Measurements from ENCODE around the gene ABTB2.

ABTB2 gene

GRCh38 chr11:34261095-34261494 lies 96.7 kb downstream of the ABTB2 start:
- Histone ChIP-seq H3K9me3 (ENCODE audit: control insufficient read depth, low read length) (no peaks in the 10 kb centered on the region), H3K36me3 (ENCODE audit: control insufficient read depth, insufficient read depth, low read length) (no peaks in the 10 kb centered on the region), H3K27ac (ENCODE audit: insufficient read depth, low read length, poor library complexity, severe bottlenecking) (no peak overlapping the region), H3K4me3 (ENCODE audit: insufficient read depth, low read depth, low read length, poor library complexity, severe bottlenecking) (no peak overlapping the region), H3K4me1 (ENCODE audit: control insufficient read depth, insufficient read depth, low read length, poor library complexity, severe bottlenecking) (no peaks in the 10 kb centered on the region), H3K27me3 (replicated peaks; ENCODE audit: control insufficient read depth, insufficient read depth, low read length, poor library complexity, severe bottlenecking) (no peaks in the 10 kb centered on the region)
- no peak for DNase-seq

DNA sequence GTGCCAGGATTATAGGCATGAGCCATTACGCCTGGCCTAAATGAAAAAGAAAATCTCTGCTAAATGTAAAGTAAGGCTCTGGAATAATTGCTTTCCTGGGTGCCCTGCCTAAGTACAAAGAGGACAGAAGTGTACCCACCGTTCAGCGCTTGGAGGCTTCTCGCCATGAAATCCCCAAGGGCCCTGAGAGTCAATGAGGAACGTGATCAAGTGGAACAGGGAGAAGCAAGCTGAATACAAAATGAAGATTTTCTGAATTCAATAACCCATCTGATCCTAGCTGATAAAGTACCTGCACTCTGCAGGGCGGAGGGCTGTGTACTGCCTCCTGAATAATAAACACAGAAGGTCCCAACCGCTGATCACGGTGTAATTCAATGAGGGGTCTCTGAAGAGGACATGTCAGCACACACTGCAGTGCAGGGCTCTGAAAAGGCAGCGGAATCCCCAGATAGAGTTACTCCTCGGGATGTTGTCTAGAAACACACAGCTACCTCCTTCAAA lies 97.7 kb downstream of the ABTB2 start:
- no peak overlapping the region for H3K27ac ChIP-seq (ENCODE audit: insufficient read depth, low read length, poor library complexity, severe bottlenecking)
- H3K4me3 ChIP-seq (ENCODE audit: insufficient read depth, low read depth, low read length, poor library complexity, severe bottlenecking): no peak overlapping the region
- no peaks in the 10 kb centered on the region for H3K4me1 ChIP-seq (ENCODE audit: control insufficient read depth, insufficient read depth, low read length, poor library complexity, severe bottlenecking)
- DNase-seq: no peak
- no peaks in the 10 kb centered on the region for H3K9me3 ChIP-seq (ENCODE audit: control insufficient read depth, low read length)
- no peaks in the 10 kb centered on the region for H3K27me3 ChIP-seq (replicated peaks; ENCODE audit: control insufficient read depth, insufficient read depth, low read length, poor library complexity, severe bottlenecking)
- no peaks in the 10 kb centered on the region for H3K36me3 ChIP-seq (ENCODE audit: control insufficient read depth, insufficient read depth, low read length)

DNA sequence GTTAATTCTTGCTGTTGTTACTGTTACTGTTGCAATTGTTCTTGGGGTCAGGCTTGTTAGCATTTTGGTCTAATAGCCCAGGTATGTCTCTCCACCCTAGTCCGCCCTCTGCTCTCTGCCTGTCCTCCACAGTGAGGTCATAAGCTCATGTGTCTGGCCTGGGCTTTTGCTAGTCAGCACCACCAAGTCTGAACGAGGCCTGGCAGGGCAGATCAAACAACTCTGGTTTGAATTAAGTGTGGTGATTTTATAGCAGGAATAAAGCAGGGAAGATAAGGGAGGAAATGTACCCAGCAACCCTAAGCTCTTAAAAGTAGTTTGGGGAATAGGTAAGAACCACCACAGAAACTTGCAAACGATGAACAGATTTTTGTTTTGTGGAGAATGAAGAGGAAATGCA lies 98.7 kb downstream of the ABTB2 start:
- no peak for DNase-seq
- H3K36me3 ChIP-seq (ENCODE audit: control insufficient read depth, insufficient read depth, low read length): no peaks in the 10 kb centered on the region
- no peak overlapping the region for H3K27ac ChIP-seq (ENCODE audit: insufficient read depth, low read length, poor library complexity, severe bottlenecking)
- no peaks in the 10 kb centered on the region for H3K4me1 ChIP-seq (ENCODE audit: control insufficient read depth, insufficient read depth, low read length, poor library complexity, severe bottlenecking)
- no peaks in the 10 kb centered on the region for H3K27me3 ChIP-seq (replicated peaks; ENCODE audit: control insufficient read depth, insufficient read depth, low read length, poor library complexity, severe bottlenecking)
- H3K9me3 ChIP-seq (ENCODE audit: control insufficient read depth, low read length): no peaks in the 10 kb centered on the region
- H3K4me3 ChIP-seq (ENCODE audit: insufficient read depth, low read depth, low read length, poor library complexity, severe bottlenecking): no peak overlapping the region

GRCh38 chr11:34256626-34257025 lies 101.2 kb downstream of the ABTB2 start:
- Histone ChIP-seq H3K36me3 (ENCODE audit: control insufficient read depth, insufficient read depth, low read length) (no peaks in the 10 kb centered on the region), H3K4me1 (ENCODE audit: control insufficient read depth, insufficient read depth, low read length, poor library complexity, severe bottlenecking) (peaks cover 3% of the 10 kb centered on the region), H3K4me3 (ENCODE audit: insufficient read depth, low read depth, low read length, poor library complexity, severe bottlenecking) (no peak overlapping the region), H3K27ac (ENCODE audit: insufficient read depth, low read length, poor library complexity, severe bottlenecking) (no peak overlapping the region), H3K27me3 (replicated peaks; ENCODE audit: control insufficient read depth, insufficient read depth, low read length, poor library complexity, severe bottlenecking) (no peaks in the 10 kb centered on the region), H3K9me3 (ENCODE audit: control insufficient read depth, low read length) (no peaks in the 10 kb centered on the region)
- DNase-seq: no peak

DNA sequence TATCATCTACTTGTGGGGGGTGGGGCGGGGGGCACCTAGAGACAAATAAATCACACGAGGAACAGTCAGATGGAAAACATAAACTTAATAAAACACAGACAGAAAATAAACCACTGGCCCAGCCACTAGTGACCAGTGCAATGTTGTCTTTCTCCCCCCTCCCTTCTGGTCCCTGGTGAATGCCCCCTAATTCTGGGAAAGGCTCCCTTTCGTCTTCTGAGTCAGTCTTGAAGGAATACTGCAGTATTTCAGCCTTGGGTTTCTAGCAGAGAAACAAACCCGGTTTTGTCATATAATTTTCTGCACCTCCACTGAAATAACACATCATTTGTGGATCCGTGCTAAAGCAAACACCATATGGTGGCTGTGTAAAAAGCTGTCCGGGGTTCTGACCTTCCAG lies 101.7 kb downstream of the ABTB2 start:
- no peak for DNase-seq
- H3K36me3 ChIP-seq (ENCODE audit: control insufficient read depth, insufficient read depth, low read length): no peaks in the 10 kb centered on the region
- no peaks in the 10 kb centered on the region for H3K27me3 ChIP-seq (replicated peaks; ENCODE audit: control insufficient read depth, insufficient read depth, low read length, poor library complexity, severe bottlenecking)
- H3K4me1 ChIP-seq (ENCODE audit: control insufficient read depth, insufficient read depth, low read length, poor library complexity, severe bottlenecking): peaks cover 6% of the 10 kb centered on the region
- H3K4me3 ChIP-seq (ENCODE audit: insufficient read depth, low read depth, low read length, poor library complexity, severe bottlenecking): no peak overlapping the region
- no peaks in the 10 kb centered on the region for H3K9me3 ChIP-seq (ENCODE audit: control insufficient read depth, low read length)
- no peak overlapping the region for H3K27ac ChIP-seq (ENCODE audit: insufficient read depth, low read length, poor library complexity, severe bottlenecking)

DNA sequence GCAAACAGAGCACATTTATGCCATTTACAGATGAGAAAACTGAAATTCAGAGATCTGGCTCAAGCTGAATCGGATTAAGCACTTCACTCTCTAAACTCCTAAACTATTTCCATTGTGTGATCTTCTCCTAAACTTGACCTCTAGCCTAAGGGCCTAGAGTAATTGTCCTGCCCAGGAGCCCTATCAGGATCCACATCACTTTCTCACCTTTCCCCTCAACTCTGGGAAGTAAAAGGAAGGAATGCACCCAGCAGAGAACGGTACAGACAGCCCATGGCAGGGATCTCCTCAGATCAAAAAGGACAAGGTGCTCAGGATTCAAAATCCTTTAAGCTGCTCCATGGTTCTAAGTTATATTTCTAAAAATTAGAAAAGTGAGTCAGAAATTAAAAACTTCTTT lies 102.7 kb downstream of the ABTB2 start:
- peaks cover 17% of the 10 kb centered on the region for H3K4me1 ChIP-seq (ENCODE audit: control insufficient read depth, insufficient read depth, low read length, poor library complexity, severe bottlenecking)
- H3K4me3 ChIP-seq (ENCODE audit: insufficient read depth, low read depth, low read length, poor library complexity, severe bottlenecking): no peak overlapping the region
- H3K27me3 ChIP-seq (replicated peaks; ENCODE audit: control insufficient read depth, insufficient read depth, low read length, poor library complexity, severe bottlenecking): no peaks in the 10 kb centered on the region
- no peak overlapping the region for H3K27ac ChIP-seq (ENCODE audit: insufficient read depth, low read length, poor library complexity, severe bottlenecking)
- H3K36me3 ChIP-seq (ENCODE audit: control insufficient read depth, insufficient read depth, low read length): no peaks in the 10 kb centered on the region
- DNase-seq: no peak
- no peaks in the 10 kb centered on the region for H3K9me3 ChIP-seq (ENCODE audit: control insufficient read depth, low read length)

DNA sequence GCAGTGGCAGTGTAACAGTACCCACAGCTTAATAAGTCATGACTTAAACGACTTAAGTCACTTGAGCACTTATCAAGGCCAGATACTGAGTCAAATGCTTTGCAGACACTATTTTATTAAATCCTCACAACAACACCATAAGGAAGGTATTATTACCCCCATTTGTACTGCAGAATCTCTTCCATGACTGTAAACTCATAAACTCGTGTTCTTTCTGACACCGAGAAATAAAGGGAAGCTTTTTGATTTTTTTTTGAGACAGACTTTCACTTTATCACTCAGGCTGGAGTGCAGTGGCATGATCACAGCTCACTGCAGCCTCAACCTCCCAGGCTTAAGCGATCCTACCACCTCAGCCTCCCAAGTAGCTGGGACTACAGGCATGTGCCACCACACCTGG lies 103.8 kb downstream of the ABTB2 start:
- no peak for DNase-seq
- Histone ChIP-seq H3K4me1 (ENCODE audit: control insufficient read depth, insufficient read depth, low read length, poor library complexity, severe bottlenecking) (peaks cover 28% of the 10 kb centered on the region), H3K27me3 (replicated peaks; ENCODE audit: control insufficient read depth, insufficient read depth, low read length, poor library complexity, severe bottlenecking) (no peaks in the 10 kb centered on the region), H3K9me3 (ENCODE audit: control insufficient read depth, low read length) (no peaks in the 10 kb centered on the region), H3K4me3 (ENCODE audit: insufficient read depth, low read depth, low read length, poor library complexity, severe bottlenecking) (no peak overlapping the region), H3K27ac (ENCODE audit: insufficient read depth, low read length, poor library complexity, severe bottlenecking) (no peak overlapping the region), H3K36me3 (ENCODE audit: control insufficient read depth, insufficient read depth, low read length) (no peaks in the 10 kb centered on the region)

DNA sequence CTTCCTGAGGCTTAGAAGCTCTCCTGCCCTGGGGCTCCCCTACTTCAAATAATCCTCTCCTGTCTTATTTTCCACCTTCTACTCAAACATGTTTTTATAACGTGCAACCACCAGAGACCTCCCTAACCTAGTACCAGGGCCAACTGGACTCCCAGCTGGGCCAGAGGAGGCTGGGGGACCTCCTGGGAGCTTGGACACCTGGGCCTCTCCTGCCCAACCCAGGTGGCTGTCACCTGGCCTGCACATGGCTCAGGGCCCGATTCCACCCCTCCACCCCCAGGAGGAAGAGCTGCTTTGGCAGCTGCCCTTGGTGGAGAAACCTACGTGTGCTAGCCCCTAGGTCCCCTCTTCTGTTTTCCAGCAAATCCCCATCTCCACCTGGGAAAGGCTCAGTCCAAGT lies 105.2 kb downstream of the ABTB2 start:
- Histone ChIP-seq H3K36me3 (ENCODE audit: control insufficient read depth, insufficient read depth, low read length) (no peaks in the 10 kb centered on the region), H3K27ac (ENCODE audit: insufficient read depth, low read length, poor library complexity, severe bottlenecking) (no peak overlapping the region), H3K4me3 (ENCODE audit: insufficient read depth, low read depth, low read length, poor library complexity, severe bottlenecking) (no peak overlapping the region), H3K27me3 (replicated peaks; ENCODE audit: control insufficient read depth, insufficient read depth, low read length, poor library complexity, severe bottlenecking) (no peaks in the 10 kb centered on the region), H3K4me1 (ENCODE audit: control insufficient read depth, insufficient read depth, low read length, poor library complexity, severe bottlenecking) (peaks cover 41% of the 10 kb centered on the region), H3K9me3 (ENCODE audit: control insufficient read depth, low read length) (no peaks in the 10 kb centered on the region)
- DNase-seq: no peak

GRCh38 chr11:34252015-34252414 lies 105.8 kb downstream of the ABTB2 start:
- H3K27ac ChIP-seq (ENCODE audit: insufficient read depth, low read length, poor library complexity, severe bottlenecking): no peak overlapping the region
- H3K36me3 ChIP-seq (ENCODE audit: control insufficient read depth, insufficient read depth, low read length): no peaks in the 10 kb centered on the region
- H3K27me3 ChIP-seq (replicated peaks; ENCODE audit: control insufficient read depth, insufficient read depth, low read length, poor library complexity, severe bottlenecking): no peaks in the 10 kb centered on the region
- peaks cover 42% of the 10 kb centered on the region for H3K4me1 ChIP-seq (ENCODE audit: control insufficient read depth, insufficient read depth, low read length, poor library complexity, severe bottlenecking)
- H3K4me3 ChIP-seq (ENCODE audit: insufficient read depth, low read depth, low read length, poor library complexity, severe bottlenecking): no peak overlapping the region
- no peak for DNase-seq
- no peaks in the 10 kb centered on the region for H3K9me3 ChIP-seq (ENCODE audit: control insufficient read depth, low read length)

- H3K36me3 ChIP-seq (ENCODE audit: control insufficient read depth, insufficient read depth, low read length): no peaks in the 10 kb centered on the region
- no peak overlapping the region for H3K4me3 ChIP-seq (ENCODE audit: insufficient read depth, low read depth, low read length, poor library complexity, severe bottlenecking)
- H3K27ac ChIP-seq (ENCODE audit: insufficient read depth, low read length, poor library complexity, severe bottlenecking): no peak overlapping the region
- H3K27me3 ChIP-seq (replicated peaks; ENCODE audit: control insufficient read depth, insufficient read depth, low read length, poor library complexity, severe bottlenecking): no peaks in the 10 kb centered on the region
- peaks cover 42% of the 10 kb centered on the region for H3K4me1 ChIP-seq (ENCODE audit: control insufficient read depth, insufficient read depth, low read length, poor library complexity, severe bottlenecking)
- no peaks in the 10 kb centered on the region for H3K9me3 ChIP-seq (ENCODE audit: control insufficient read depth, low read length)
- no peak for DNase-seq
Observed at GRCh38 chr11:34251589-34251980, 106.2 kb downstream of the ABTB2 start.
